SHP77 treated with DMSO at 0.1 percent for 48 hours (cell line): Measurements from ENCODE around the gene CDH10.
A peak's percentile ranks its signal among the peaks of the same experiment; 100 is the strongest.

ENCODE experiments used
- DNase-seq: peaks from one replicate; lab custom pipeline; 2025; lab: John Stamatoyannopoulos, UW

Gene CDH10

DNA sequence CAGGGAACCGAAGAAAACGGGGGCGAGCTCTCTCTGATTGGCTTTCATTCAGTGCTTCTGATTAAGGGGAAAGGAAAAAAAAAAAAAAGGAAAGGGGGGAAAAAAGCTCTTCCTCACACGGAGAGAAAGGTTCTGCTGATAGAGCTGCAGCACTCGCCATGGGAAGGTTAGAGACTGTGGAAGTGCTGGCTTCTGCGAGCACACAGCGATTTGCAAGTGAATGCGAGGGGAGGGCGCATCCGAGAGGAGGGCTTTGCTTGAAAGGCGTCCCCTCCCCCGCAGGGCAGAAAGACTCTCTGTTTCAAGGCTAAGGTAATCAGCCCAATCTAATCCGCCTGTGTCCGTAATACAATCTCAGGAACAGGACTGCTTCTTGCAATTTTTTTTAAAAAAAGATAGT lies at the start of gene CDH10:
CDH10 (minus strand) TSS at position 218 of the 400 bp plus-strand sequence. CDS start 51,488 bp downstream, outside the sequence.
- peak; percentile 93 for DNase-seq

DNA sequence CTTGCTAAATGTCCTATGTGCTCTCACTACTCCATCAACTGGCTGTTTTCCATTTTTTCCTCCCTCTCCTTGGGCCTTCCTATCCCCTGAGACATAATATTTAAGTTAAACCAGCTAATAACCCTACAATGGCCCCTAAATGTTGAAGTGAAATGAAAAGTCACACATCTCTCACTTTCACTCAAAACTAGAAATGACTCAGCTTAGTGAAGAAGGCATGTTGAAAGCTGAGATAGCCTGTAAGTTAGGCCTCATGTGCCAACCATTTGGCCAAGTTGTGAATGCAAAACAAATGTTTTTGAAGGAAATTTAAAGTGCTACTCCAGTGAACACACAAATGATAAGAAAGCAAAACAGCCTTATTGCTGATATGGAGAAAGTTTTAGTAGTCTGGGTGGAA lies 48.8 kb upstream of the CDH10 start:
- no peak for DNase-seq

DNA sequence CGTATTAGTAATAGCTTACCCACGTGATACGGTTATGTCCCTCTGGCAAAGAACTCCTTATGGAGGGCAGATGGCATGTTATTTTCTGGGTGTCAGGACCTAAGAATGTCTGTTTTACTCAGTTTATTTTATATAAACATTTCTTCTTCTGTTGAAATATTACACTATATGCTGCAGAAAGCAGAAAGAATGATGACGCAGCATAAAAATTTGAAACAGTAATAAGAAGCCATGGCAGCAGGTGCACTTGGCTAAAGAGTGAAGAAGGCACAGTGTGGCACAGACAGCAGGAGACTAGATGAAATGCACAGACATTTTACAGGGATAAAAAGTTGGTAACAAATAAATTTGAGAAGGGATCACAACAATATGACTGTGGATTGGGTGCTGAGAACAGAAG lies 46.3 kb upstream of the CDH10 start:
- no peak for DNase-seq

DNA sequence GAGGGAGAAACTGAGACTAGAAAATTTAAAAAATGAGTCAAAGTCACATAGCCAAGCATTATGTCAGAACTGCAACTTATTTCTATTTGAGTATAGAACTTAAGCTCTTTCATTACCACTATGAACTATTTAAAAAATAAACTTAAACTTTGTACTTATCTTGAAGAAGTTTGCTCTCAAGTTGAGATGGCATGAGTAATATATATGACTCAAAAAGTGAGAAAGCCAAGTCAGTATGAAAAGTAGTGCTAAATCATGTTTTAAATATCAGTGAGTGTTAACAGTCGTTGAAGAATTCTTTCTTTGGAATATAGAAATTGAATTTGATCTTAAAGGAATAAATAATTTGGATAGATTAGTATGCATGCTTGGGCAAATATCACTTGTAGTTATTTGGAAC lies 36.3 kb upstream of the CDH10 start:
- no peak for DNase-seq

DNA sequence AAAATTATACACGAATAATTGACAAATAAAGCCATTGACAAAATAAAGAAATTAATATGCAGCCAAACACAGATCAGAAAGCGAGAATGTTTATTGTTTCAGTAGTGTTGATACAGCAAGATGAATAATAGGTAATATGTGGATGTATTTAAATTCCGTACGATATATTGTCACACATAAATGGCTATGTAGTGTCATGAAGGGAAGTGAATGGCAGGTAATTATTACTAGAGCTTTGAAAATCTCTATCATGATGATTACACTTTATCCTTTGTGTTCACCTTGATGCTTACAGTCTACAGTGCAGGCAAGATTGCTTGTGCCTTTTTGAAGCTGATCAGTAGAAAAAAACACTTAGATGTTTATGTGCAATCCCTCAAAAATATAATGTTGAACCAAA lies 23.3 kb upstream of the CDH10 start:
- DNase-seq = no peak

DNA sequence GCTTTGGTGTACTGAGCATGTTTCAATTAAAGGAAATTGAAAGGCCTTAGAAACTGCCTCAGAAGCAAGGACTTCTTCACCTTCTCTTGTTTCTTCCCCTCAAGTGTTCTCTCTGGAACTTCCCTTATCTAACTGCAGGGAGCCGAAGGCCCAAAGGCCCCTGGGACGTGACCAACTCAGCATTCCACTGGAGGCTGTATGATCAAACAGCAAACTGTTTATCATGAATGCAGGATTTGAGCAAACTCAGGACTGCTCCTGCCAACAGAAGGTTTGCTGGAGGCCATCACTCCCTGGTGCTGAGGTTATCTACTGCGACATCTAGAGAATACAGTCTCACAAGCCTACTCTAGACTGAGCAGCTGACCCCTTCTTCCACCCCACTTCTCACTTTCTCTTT lies 4.8 kb upstream of the CDH10 start:
- no peak for DNase-seq

DNA sequence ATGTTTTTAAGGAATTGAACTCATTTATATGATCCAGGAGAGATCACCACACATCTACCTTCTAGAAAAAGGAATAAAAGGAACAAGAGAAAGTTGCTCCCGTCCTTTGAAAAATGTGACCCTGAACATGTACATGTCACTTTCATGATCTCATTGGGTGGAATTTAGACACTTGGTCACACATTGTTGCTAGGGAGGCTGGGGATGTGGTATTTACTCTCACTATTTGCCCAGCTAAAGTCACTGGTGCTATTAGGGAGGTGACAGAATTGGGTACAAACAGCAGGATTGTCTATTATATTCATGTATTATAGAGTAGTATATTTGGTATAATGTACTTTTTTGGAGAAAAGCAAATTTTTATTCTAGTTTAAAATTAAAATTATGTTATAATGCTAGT lies 2.1 kb upstream of the CDH10 start:
- DNase-seq = no peak

DNA sequence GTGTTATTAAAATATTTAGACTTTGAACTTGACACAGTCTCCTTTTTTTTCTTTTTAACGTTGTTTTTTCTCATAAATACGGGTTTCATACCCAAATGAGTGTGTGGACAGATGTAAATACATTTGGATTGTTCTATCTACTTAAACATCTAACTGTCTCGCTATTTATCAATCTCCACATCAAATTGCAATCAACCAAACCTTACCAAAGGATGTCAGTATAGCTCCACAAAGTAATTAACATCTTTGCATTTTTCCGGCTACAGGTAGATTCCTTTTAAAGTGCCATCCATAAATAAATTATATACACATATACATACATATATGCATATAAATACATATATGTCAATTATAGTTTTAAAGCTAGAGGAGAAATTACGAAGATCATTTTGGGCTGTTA lies 705 bp upstream of the CDH10 start:
- peak; percentile 82 for DNase-seq

DNA sequence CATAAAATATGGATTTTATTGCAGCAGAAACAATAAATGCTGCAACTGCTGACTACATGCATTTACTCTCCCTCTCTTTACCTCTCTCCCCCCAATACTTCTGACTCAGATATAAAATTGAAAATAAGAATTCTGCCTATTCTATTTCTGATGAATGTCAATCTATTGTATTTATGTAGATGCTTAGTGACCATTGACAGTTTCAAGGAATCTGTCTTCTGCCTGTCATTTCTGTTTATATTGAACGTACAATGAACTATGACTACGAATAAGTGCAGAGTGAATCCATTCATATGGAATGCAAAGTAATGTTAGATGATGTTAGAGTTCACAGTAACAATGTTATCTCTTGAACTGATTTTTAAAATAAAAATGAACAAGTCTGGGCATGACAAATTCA lies 898 bp downstream of the CDH10 start:
- DNase-seq = no peak

DNA sequence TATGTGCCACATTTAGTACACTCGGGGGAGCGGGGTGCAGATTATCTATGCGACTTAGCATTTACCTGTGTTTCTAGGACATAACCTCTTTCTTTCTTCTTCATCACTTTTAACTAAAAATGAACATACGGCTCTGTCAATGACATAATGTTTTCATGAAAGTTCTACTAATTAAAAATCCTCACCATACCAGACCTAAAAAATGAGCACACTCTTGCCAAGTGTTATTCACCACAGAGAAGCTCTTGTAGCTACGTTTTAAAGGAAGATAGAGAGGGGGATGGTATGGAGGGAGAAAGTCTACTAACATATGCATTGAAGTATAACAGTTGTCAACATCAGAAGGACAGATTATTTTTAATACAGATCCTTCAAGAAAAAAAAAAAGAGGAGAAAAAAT lies 1.6 kb downstream of the CDH10 start:
- no peak for DNase-seq

DNA sequence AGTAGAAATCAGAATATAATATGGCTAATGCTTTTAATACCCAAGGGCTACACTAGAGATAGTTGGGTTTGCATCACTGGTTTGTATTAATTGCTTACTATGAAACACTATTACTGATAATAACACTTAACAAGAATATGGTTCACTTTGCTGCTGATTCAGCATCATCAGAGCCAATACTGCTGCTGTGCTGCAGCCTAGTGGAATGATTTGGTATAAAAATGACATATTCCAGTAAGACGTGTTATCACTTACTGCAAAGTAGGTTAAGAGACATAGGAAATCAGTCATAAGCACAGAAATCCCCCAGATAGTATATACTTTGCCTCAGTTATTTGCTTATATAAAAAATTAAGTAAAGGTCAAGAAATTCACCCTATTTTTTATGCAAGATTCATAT lies 2.8 kb downstream of the CDH10 start:
- DNase-seq = peak; percentile 91

DNA sequence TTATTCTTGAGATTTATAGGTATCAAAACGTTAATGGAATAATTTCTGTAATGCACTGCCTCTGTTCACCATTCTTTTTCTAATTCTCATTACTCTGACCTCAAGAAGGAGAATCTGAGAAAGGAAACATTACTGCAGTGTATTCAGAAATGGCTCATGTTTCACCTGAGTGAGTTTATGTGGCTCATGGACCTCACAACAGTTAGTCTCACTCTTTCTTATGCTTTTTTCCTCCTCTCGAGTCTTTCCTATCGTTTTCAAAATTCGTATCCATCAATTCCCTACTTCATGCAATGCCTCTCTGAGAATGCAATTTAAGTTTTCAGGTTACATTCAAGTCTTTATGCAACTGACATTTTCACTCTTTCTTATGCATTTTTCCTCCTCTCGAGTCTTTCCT lies 9.6 kb downstream of the CDH10 start:
- peak; percentile 50 for DNase-seq

DNA sequence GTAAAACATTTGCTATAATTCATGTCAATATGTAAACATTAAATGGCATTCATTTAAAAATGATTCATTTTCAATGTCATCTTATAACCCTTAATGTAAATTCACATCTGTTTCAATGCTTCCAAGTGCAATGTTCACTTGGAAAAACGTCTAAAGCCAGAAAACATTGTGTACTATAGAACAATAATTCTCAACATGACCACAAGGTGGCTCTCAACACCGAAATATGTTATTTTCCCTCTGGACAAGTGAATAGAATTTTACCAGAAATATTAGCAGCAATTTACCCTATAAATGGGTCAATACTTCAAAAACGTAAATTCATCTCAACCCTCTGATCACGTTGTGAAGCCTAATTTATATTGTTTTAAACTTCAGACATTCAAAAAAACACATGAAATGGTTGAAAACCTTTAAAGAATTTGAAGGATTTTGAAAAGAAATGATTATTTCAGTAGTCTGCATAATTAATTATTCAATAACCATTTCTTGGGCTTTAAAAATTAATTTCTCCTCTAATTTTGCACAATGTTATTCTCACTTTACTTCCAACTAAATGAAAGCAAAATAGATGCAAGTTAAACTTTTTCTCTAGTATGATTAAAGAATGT lies 11.0 kb downstream of the CDH10 start:
- DNase-seq = peak; percentile 70

DNA sequence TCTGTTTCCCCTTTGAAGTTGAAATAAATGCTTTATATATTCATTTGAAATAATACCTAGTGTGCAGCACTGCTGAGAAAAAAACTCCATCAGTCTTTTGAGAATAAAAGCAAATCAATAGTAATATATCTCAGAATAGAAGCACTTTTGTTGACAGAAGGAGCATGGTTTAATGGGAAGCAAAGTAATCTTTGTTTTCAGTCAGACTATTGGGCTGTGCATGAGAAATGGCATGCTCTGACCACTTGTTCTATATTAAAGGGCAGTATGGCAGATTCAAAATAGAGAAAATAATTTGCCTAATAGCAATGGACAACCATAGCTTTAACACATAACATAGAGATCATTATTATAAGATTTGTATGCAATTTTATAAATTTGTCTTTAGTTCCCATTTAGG lies 12.4 kb downstream of the CDH10 start:
- no peak for DNase-seq

DNA sequence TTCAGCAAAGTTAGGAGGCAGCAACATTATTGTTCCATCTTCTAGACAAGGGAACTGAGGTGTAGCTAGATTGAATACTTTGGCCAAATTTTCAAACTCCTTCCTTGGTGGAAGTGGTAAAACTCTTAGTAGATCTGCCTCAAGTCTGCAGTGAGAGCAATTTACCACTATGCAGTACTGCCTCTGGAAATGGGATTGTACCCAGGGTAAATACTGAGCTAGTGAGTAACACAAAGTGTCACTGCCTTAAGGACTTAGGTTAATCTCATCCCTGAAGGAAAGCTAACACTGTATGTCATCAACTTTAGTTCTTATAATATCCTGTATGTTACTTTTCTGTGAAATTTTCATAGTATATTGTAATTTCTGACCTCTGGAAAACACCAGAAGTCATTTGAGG lies 13.9 kb downstream of the CDH10 start:
- DNase-seq = no peak

DNA sequence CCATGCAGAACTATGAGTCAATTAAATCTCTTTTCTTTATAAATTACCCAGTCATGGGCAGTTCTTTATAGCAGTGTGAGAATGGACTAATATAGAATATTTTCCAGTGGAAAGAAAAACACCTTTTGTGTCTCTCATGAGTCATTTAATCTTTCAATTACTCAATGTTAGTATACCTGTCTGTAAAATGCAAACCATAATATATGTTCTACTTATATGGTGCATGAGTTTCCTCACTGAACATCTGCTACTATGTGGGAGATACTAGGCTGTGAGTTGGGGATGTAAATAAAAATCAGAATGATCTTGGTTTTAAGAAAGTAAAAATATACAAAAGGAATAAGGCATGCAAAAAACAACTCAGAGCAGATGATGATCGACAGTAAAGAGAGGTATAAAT lies 15.0 kb downstream of the CDH10 start:
- DNase-seq = no peak

DNA sequence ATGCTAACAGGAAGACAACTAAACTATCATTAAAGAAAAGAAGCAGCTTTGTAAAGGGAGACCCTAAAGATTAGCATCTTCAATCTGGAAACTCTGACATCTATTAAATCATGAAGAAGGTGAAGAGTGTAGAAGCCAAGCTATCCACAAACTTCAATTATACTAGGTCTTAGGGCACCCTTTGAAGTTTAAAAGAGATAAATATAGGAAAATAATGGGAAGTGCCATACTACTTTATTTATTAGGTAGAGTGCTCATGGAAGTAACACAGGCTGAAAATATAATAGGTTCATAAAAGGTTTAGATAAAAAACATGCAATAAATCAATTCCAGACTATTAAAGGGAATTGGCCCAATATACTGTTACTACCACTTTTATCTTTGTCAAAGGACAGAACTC lies 19.9 kb downstream of the CDH10 start:
- DNase-seq = no peak

DNA sequence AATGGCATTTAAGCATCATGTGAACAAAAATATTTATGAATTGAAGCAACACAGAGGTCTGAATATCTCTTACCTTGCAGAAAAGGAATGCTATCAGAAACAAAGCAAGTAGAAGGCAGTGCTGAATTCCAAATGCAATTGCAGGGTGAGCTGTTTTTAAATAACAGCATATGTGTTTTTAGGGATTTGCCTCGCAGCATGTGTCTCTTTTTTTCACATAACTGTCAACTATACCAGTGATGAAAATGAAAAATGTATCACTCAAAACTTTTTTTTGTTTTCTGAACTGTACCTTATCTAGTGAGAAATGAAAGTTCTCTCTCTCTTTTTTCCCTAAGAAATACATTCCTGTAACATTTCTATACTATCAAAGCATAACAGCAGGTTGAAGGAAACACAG lies 21.2 kb downstream of the CDH10 start:
- DNase-seq = no peak

DNA sequence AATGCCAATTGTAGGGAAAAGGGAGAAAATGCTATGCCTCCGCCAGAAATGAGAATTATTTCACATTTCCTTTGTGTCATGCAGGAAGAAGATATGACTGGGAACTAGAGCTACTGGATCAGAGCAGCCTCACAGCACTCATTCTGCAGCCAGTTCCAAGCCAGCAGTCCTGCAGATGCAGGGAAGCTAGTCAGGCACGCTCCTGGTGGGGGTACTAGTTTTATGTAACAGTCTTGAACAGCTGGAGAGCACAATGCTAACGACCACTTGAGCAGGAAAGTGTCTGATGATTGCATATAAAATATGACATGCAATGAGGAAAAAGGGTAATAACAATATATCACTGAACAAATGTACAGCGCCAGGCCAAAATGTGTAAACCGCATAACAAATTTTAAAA lies 21.7 kb downstream of the CDH10 start:
- peak; percentile 90 for DNase-seq

DNA sequence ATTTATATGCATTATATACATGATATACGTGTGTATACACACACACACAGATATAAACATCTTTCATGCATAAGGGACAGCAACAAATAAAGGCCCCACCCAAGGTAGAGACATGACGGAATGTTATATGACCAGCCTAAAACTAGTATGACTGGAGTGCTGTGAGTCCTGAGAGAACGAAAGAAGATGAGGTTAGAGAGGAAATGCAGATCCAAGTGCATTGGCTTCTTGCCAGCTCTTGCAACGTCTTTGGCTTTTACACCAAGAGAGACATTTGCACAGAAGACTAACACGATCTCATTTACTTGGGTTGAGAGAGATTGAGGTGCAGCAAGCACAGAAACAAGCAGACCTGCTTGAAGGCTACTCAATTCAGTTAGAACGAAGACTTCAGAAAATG lies 23.0 kb downstream of the CDH10 start:
- peak; percentile 78 for DNase-seq

DNA sequence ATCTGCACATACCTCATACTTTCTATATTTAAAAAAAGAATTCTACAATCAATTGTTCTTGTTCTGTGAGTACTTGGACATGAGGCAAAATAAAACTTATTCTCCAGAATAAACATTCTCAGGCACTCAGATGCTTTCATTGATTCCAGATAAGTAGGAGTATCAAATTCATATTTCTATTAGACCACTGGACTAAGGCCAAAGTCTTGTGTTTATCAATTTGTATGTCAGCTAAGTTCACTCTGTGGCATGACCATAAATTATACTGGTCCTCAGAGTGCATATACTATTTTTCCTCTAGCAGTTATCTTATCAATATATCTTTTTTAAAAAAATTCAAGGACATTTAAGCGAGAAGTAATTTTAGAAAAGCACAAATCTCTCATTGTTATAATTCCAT lies 28.2 kb downstream of the CDH10 start:
- no peak for DNase-seq

DNA sequence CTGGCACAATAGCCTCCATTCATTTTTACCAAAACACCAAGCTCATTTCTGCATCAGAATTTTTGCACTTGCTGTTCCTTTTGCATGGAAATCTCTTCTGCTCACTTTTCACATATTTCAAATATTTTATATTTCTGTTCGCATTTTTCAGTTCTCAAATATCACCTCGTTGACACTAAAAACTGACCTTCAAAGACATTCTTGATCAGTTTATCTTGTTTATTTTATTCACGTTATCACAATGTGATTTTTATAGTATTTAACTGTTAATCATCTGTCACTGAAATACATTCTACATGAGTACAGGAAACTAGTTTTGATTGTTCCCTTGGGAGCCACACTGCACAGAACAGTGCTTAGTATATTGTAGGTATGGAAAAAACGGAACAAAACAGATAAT lies 29.6 kb downstream of the CDH10 start:
- no peak for DNase-seq

DNA sequence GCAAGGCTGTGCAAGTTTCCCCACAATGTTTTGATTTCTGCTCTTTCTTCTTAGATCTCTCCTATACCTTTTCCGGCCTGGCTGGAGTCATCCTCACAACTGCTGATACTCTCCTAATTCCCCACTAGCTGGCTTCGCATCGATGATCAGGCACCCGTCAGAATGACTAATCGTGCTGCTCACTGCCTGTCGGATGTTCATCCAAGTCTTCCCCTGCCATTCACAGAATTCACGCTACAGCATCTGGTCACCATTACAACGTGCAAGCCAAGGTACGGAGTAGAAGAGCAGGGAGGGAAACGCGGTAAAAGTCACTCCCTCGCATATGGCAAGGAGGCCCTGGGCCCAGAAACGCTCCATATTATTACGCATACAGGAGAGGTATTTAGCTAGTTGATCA lies 35.1 kb downstream of the CDH10 start:
- no peak for DNase-seq

DNA sequence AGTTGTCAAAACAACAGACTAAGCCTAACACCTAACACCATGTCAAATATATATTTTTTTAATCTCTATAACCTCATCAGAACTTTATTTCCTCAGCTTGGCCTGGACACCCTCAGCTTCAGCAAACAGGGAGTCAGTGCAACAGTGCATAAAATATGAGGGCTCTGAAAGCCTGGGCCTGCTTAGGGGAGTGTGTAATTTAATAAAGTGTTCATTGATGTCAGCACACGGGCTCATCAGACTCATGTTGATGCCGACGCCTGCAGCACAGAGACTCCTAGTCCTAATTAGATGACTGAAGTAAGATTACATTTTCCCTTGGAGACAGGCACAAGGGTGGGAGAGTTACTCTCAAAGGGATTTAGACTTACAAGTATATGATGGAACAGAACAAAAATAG lies 37.8 kb downstream of the CDH10 start:
- no peak for DNase-seq

DNA sequence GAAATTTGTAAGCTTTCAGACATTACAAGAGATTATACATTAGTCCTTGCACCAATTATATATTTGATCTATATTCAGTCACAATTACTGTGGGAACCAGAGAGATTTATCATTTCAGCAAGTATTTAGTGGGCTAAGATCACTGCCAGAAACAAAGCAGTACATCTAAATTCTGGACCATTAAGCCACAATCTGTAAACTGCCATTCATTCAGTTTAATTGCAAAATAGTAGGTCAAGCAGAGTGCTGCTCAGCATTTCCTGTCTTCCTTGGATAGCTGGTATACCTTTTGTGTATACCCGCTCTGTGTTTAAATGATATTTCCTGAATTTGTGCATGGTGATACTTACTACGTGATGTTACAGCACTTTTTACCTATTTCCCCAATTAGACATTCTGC lies 42.6 kb downstream of the CDH10 start:
- DNase-seq = no peak
